Measurements from ENCODE around the gene ELF5.

Gene ELF5

GRCh38 chr11:34448223-34448994, 65.2 kb downstream of the ELF5 start:
- no peak for DNase-seq

- DNase-seq: no peak
Observed at GRCh38 chr11:34447044-34447443, 66.5 kb downstream of the ELF5 start.

GRCh38 chr11:34446386-34446785, 67.2 kb downstream of the ELF5 start:
- DNase-seq: no peak

GRCh38 chr11:34445956-34446355, 67.6 kb downstream of the ELF5 start:
- DNase-seq: no peak

GRCh38 chr11:34444428-34444827, 69.2 kb downstream of the ELF5 start:
- DNase-seq: no peak

GRCh38 chr11:34443136-34443535, 70.5 kb downstream of the ELF5 start:
- DNase-seq: no peak

GRCh38 chr11:34441814-34442213, 71.8 kb downstream of the ELF5 start:
- no peak for DNase-seq

- DNase-seq: no peak
Observed at GRCh38 chr11:34439610-34440198, 73.9 kb downstream of the ELF5 start.

GRCh38 chr11:34438529-34439507, 74.8 kb downstream of the ELF5 start, which contains the start of gene CAT:
Gene CAT (plus strand): TSS chr11:34438934. CDS start chr11:34439014, 80 bp downstream.
- peak; percentile 98 to 99 for DNase-seq

- no peak for DNase-seq
Observed at GRCh38 chr11:34437224-34438125, 76.1 kb downstream of the ELF5 start.

GRCh38 chr11:34433899-34434298, 79.7 kb downstream of the ELF5 start:
- DNase-seq: no peak

GRCh38 chr11:34432822-34433221, 80.8 kb downstream of the ELF5 start:
- DNase-seq: no peak

GRCh38 chr11:34431979-34432378, 81.6 kb downstream of the ELF5 start:
- DNase-seq: no peak
